Stomach (tissue), 19 donors: ENCODE data around the gene DIPK2B. TPM values are rescaled to one million over a fixed set of nuclear protein-coding genes. Genes with fewer than 3 reads are reported as not detected.

Experiments used
- DNase-seq, 2 donors: peaks; one replicate each; pipeline versions ENCODE4 v3.0.0 to v3.0.0-alpha.2; 2013 to 2019
- H3K27ac ChIP-seq, 5 donors: fragments of 200-600 bp in 4 of 5; sonication (generic) in 4 of 5; one replicate each; pipeline ENCODE4 v1.5.1; 2013 to 2019; ENCODE audit warnings: mild to moderate bottlenecking in 1 of 5, moderate library complexity in 1 of 5
- H3K27me3 ChIP-seq, 3 donors: fragments of 200-600 bp; sonication (generic); one replicate each; pipeline ENCODE4 v1.5.1; 2017 to 2019; ENCODE audit warnings: mixed run types in 1 of 3
- H3K36me3 ChIP-seq, 4 donors: fragments of 200-600 bp; sonication (generic); 1 replicate in 3 of 4; 2 replicates in 1 of 4; pipeline ENCODE4 v1.5.1; 2016 to 2019
- H3K4me1 ChIP-seq, 4 donors: fragments of 200-600 bp; sonication (generic); one replicate each; pipeline ENCODE4 v1.5.1; 2016 to 2019
- H3K4me3 ChIP-seq, 4 donors: fragments of 200-600 bp; sonication (generic) in 3 of 4; one replicate each; pipeline ENCODE4 v1.5.1; 2016 to 2019; ENCODE audit warnings: mild to moderate bottlenecking in 1 of 4
- H3K9me3 ChIP-seq, 4 donors: fragments of 200-600 bp; sonication (generic); one replicate each; pipeline ENCODE4 v1.5.1; 2016 to 2019
- CTCF ChIP-seq, 7 experiments: fragments of 450-650 bp in 4 of 7; fragments of 200-600 bp in 3 of 7; sonication (generic) in 3 of 7; IDR thresholded peaks; one replicate each; pipeline ENCODE4 v1.5.1; 2016 to 2019; ENCODE audit warnings: antibody characterized with exemption in 7 of 7, control low read depth in 2 of 7, mild to moderate bottlenecking in 1 of 7
- EP300 ChIP-seq: sonication (generic); formaldehyde crosslinking; IDR thresholded peaks from one replicate; pipeline ENCODE4 v1.6.1; 2017; ENCODE audit warnings: antibody characterized with exemption
- POLR2A ChIP-seq, 4 donors: fragments of 450-650 bp; IDR thresholded peaks; one replicate each; pipeline ENCODE4 v1.6.1; 2016; ENCODE audit warnings: antibody characterized with exemption in 4 of 4, control low read depth in 2 of 4, mild to moderate bottlenecking in 1 of 4, moderate library complexity in 1 of 4
- POLR2AphosphoS5 ChIP-seq, 3 donors: sonication (generic); formaldehyde crosslinking; IDR thresholded peaks; one replicate each; pipeline ENCODE4 v1.6.1; 2016; ENCODE audit warnings: antibody characterized with exemption in 3 of 3
- WGBS, 5 donors: extraction: QIAGEN DNeasy Blood & Tissue Kit in 3 of 5; methylation state at CpG; one replicate each; pipeline versions ENCODE4 v1.1.5 to v1.1.7; 2013 to 2018; 5-methylcytosine and 5-hydroxymethylcytosine counted together
- intact Hi-C: fragments of 100-400 bp; cut with DNase I; formaldehyde crosslinking; loops from one replicate; pipeline ENCODE4 v1.15.1; 2023; ENCODE audit warnings: low total_unique reads
- long read RNA-seq, 10 donors: transcript quantifications; one replicate each; lab custom pipeline, GENCODE V29; 2026
- polyA plus RNA-seq, 3 donors: library from polyadenylated mRNA; stranded (reverse); fragments of 200-250 nt; gene quantifications; one replicate each; pipeline ENCODE4 v1.2.3, GENCODE V29; 2013
- total RNA-seq, 5 donors: library from RNA; depleted of rRNA; stranded (reverse); fragments of >200 nt; gene quantifications; one replicate each; pipeline versions ENCODE4 v1.1.0 to v1.2.3, GENCODE V29; 2014 to 2016
- donor health status: healthy with polysubstance abuse.
- donor health status: Bipolar disorder and iron deficiency.
- donor health status: healthy.

The DIPK2B gene, protein sequence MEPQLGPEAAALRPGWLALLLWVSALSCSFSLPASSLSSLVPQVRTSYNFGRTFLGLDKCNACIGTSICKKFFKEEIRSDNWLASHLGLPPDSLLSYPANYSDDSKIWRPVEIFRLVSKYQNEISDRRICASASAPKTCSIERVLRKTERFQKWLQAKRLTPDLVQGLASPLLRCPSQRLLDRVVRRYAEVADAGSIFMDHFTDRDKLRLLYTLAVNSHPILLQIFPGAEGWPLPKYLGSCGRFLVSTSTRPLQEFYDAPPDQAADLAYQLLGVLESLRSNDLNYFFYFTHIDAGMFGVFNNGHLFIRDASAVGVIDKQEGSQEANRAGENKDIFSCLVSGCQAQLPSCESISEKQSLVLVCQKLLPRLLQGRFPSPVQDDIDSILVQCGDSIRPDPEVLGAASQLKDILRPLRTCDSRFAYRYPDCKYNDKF
- total RNA-seq: 10 to 100 TPM in 2 of 5 donors, 1 to 10 TPM in 3; 4.0 to 37.3 (median 9.7) TPM
- polyA plus RNA-seq: 1 to 10 TPM; 1.1 to 2.2 (median 1.1) TPM
- long read RNA-seq, donor 1, partial matches to known transcripts: 0 of 1 reads
- long read RNA-seq, donor 1, other reads (novel, unspliced or antisense): 0 of 1 reads
- long read RNA-seq, donor 2, full-length matches to known transcripts: 1 of 1 reads
- long read RNA-seq, donor 2, partial matches to known transcripts: 0 of 1 reads
- long read RNA-seq, donor 2, other reads (novel, unspliced or antisense): 0 of 1 reads
- long read RNA-seq, donor 3, partial matches to known transcripts: 0 of 1 reads
- long read RNA-seq, donor 3, other reads (novel, unspliced or antisense): 0 of 1 reads
- long read RNA-seq, donor 4: 0 reads
- long read RNA-seq, donor 5, full-length matches to known transcripts: 4 of 4 reads
- long read RNA-seq, donor 5, partial matches to known transcripts: 0 of 4 reads
- long read RNA-seq, donor 5, other reads (novel, unspliced or antisense): 0 of 4 reads
- long read RNA-seq, donor 6, partial matches to known transcripts: 0 of 2 reads
- long read RNA-seq, donor 6, other reads (novel, unspliced or antisense): 0 of 2 reads
- long read RNA-seq, donor 7, full-length matches to known transcripts: 6 of 6 reads
- long read RNA-seq, donor 7, partial matches to known transcripts: 0 of 6 reads
- long read RNA-seq, donor 7, other reads (novel, unspliced or antisense): 0 of 6 reads
- long read RNA-seq, donor 8, partial matches to known transcripts: 0 of 1 reads
- long read RNA-seq, donor 8, other reads (novel, unspliced or antisense): 0 of 1 reads
- long read RNA-seq, donor 9, partial matches to known transcripts: 0 of 1 reads
- long read RNA-seq, donor 9, other reads (novel, unspliced or antisense): 0 of 1 reads
- long read RNA-seq, donor 10: 0 reads

DNA sequence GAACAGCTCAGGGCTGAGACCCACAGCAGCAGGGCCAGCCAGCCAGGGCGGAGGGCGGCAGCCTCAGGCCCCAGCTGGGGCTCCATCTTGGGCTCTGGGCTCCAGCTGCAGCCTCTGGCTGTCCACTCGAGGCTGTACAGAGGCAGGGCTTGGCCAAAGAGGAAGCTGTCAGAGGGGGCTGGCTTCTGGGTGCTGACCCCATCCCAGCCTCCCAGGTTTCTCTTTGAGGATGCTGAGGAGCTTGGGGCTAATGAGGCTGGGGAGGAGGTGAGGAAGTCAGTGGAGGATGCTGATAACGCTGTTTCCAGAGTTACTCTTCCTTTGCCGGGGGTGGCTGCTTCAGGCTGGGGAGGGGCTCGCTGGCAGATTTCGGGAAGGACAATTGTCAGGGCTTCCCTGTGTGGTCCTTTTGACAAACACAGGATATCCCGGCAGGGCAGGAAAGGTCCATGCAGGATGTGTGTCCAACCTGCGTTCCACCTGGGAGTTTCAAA lies at the start of gene DIPK2B:
Gene DIPK2B, minus strand, starts transcription at position 136 of the 494 bp plus-strand sequence. Its CDS starts 50 bp downstream, at position 86.
- no peak within 1 kb of the TSS for H3K4me3 ChIP-seq
- peak within 1 kb of the TSS in 3 of 5 donors; percentile 11 to 50 (median 31) for H3K27ac ChIP-seq
- 59 to 72% (median 61%) methylated on average over 6 to 9 of the region's 9 CpGs for WGBS, 5 donors
- H3K9me3 ChIP-seq: peaks cover 0 to 9% (median 3%) of the 10 kb centered on the region in 4 donors
- H3K27me3 ChIP-seq: peaks cover 0 to 15% (median 0%) of the 10 kb centered on the region in 3 donors
- DNase-seq: peak in 1 of 2 donors; percentile 43
- intact Hi-C loops: no loop called here
- no peaks in the 10 kb centered on the region for H3K4me1 ChIP-seq
- H3K36me3 ChIP-seq: no peaks in the 10 kb centered on the region
- TF ChIP-seq POLR2AphosphoS5 (IDR thresholded peaks at IDR 0.05) (no peak), CTCF (IDR thresholded peaks at IDR 0.05) (no peak), POLR2A (IDR thresholded peaks at IDR 0.05) (no peak), EP300 (no peak)

GRCh38 chrX:45240301-45240700 lies 39.6 kb upstream of the DIPK2B start:
- intact Hi-C loops: no loop called here
- no peak overlapping the region for H3K27ac ChIP-seq
- no peaks in the 10 kb centered on the region for H3K36me3 ChIP-seq
- TF ChIP-seq EP300 (no peak), CTCF (IDR thresholded peaks at IDR 0.05) (no peak), POLR2AphosphoS5 (IDR thresholded peaks at IDR 0.05) (no peak), POLR2A (IDR thresholded peaks at IDR 0.05) (no peak)
- no peaks in the 10 kb centered on the region for H3K27me3 ChIP-seq
- no peak overlapping the region for H3K4me3 ChIP-seq
- DNase-seq: no peak
- H3K9me3 ChIP-seq: peaks cover 0 to 6% (median 0%) of the 10 kb centered on the region in 4 donors
- 67 to 94% (median 88%) methylated on average over 4 of the region's 4 CpGs for WGBS, 5 donors
- H3K4me1 ChIP-seq: no peaks in the 10 kb centered on the region

- TF ChIP-seq CTCF (IDR thresholded peaks at IDR 0.05) (no peak), EP300 (no peak), POLR2A (IDR thresholded peaks at IDR 0.05) (no peak), POLR2AphosphoS5 (IDR thresholded peaks at IDR 0.05) (no peak)
- WGBS, 5 donors: 14 to 78% (median 67%) methylated on average over 1 of the region's 1 CpG
- DNase-seq: no peak
These were observed 37.8 kb upstream of the DIPK2B start for GRCh38 chrX:45238489-45238888.

More at GRCh38 chrX:45238489-45238888, 37.8 kb upstream of the DIPK2B start:
- intact Hi-C loops: no loop called here
- no peaks in the 10 kb centered on the region for H3K27me3 ChIP-seq
- H3K9me3 ChIP-seq: no peaks in the 10 kb centered on the region
- H3K4me3 ChIP-seq: no peak overlapping the region
- no peaks in the 10 kb centered on the region for H3K4me1 ChIP-seq
- no peak overlapping the region for H3K27ac ChIP-seq
- no peaks in the 10 kb centered on the region for H3K36me3 ChIP-seq
